ENCODE data around the gene TECRL.

TECRL gene

GRCh38 chr4:64334964-64335363 lies 74.3 kb downstream of the TECRL start:
- Histone ChIP-seq H3K9ac (ENCODE audit: low read length in 5 of 5) (no peak overlapping the region), H3K4me1 (ENCODE audit: control insufficient read depth in 5 of 5, insufficient read depth in 5 of 5, low read length in 5 of 5) (no peaks in the 10 kb centered on the region)

DNA sequence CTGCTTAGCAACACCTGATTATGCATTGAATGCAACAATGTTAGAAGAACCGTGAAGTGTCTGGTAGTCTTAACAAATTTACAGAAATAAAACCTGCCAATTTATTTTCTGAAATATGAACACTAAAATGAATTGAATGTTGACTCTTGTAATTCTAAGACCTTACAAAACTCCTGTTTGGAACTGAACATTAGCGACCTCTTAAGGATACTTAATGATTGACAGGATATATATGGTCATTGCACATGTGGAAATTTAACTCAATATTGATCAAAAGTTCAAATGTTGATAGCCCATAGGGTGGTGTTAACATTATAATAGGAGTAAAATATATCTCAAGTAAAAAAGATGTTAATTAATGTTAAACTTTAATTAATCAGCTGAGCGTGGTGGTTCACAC lies 79.1 kb downstream of the TECRL start:
- Histone ChIP-seq H3K4me1 (ENCODE audit: control insufficient read depth in 5 of 5, insufficient read depth in 5 of 5, low read length in 5 of 5) (no peaks in the 10 kb centered on the region), H3K27ac (ENCODE audit: low read depth, low read length) (no peak overlapping the region), H3K9ac (ENCODE audit: low read length in 5 of 5) (no peak overlapping the region), H3K27me3 (ENCODE audit: control insufficient read depth in 5 of 5, insufficient read depth in 4 of 5, low read length in 5 of 5) (no peaks in the 10 kb centered on the region), H3K36me3 (ENCODE audit: control insufficient read depth in 5 of 5, insufficient read depth in 5 of 5, low read length in 5 of 5) (no peaks in the 10 kb centered on the region), H3K9me3 (ENCODE audit: control insufficient read depth in 5 of 5, low read length in 5 of 5) (peaks cover 0 to 7% (median under 1%) of the 10 kb centered on the region in 5 donors), H3K4me3 (ENCODE audit: low read depth in 1 of 5, low read length in 5 of 5) (no peak overlapping the region)

More at GRCh38 chr4:64334964-64335363, 74.3 kb downstream of the TECRL start:
- H3K27me3 ChIP-seq (ENCODE audit: control insufficient read depth in 5 of 5, insufficient read depth in 4 of 5, low read length in 5 of 5), result no peaks in the 10 kb centered on the region
- H3K4me3 ChIP-seq (ENCODE audit: low read depth in 1 of 5, low read length in 5 of 5), result no peak overlapping the region
- no peaks in the 10 kb centered on the region for H3K36me3 ChIP-seq (ENCODE audit: control insufficient read depth in 5 of 5, insufficient read depth in 5 of 5, low read length in 5 of 5)
- no peak overlapping the region for H3K27ac ChIP-seq (ENCODE audit: low read depth, low read length)
- peaks cover 0 to 4% (median 0%) of the 10 kb centered on the region in 5 donors for H3K9me3 ChIP-seq (ENCODE audit: control insufficient read depth in 5 of 5, low read length in 5 of 5)

DNA sequence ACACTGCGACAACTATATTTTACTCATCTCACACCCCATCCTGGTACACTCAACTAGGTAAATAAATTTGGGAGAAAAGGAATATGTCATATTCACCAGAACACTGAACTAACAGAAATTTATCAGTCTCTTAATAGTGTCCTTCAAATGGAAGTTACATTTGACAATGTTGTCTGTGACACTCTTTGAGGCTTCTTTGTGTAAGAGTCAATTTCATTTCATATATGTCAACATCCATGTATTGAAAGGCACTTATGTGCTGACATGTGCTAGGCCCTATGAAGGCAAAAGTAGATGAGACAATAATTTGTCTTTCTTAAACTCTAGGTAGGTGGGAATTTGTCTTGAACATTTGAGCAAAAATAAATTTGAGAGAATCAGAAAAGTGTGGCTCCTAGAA lies 82.0 kb downstream of the TECRL start:
- H3K4me1 ChIP-seq (ENCODE audit: control insufficient read depth in 5 of 5, insufficient read depth in 5 of 5, low read length in 5 of 5), result no peaks in the 10 kb centered on the region
- peaks cover 0 to 12% (median 5%) of the 10 kb centered on the region in 5 donors for H3K9me3 ChIP-seq (ENCODE audit: control insufficient read depth in 5 of 5, low read length in 5 of 5)
- no peaks in the 10 kb centered on the region for H3K27me3 ChIP-seq (ENCODE audit: control insufficient read depth in 5 of 5, insufficient read depth in 4 of 5, low read length in 5 of 5)
- H3K4me3 ChIP-seq (ENCODE audit: low read depth in 1 of 5, low read length in 5 of 5), result no peak overlapping the region
- H3K9ac ChIP-seq (ENCODE audit: low read length in 5 of 5), result no peak overlapping the region
- H3K27ac ChIP-seq (ENCODE audit: low read depth, low read length), result no peak overlapping the region
- H3K36me3 ChIP-seq (ENCODE audit: control insufficient read depth in 5 of 5, insufficient read depth in 5 of 5, low read length in 5 of 5), result no peaks in the 10 kb centered on the region

DNA sequence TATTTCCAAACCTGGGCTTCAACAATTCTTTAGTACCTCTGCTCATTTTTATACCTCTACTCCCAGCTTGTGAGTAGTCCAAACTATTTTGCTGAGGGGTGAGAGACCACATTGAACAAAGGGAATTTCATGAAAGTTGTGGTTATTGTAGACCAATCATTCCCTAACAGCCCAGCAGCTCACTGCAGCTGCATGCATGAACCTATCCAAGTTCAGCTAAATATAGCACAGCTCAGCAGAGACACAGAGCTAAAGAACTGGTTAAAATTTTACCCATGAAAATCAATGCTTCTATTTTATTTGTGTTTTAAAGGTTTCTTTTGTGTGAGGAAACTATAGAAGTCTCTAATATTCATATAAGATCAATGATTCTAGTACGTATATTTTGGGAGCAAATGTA lies 82.7 kb downstream of the TECRL start:
- Histone ChIP-seq H3K4me3 (ENCODE audit: low read depth in 1 of 5, low read length in 5 of 5) (no peak overlapping the region), H3K27me3 (ENCODE audit: control insufficient read depth in 5 of 5, insufficient read depth in 4 of 5, low read length in 5 of 5) (no peaks in the 10 kb centered on the region), H3K36me3 (ENCODE audit: control insufficient read depth in 5 of 5, insufficient read depth in 5 of 5, low read length in 5 of 5) (no peaks in the 10 kb centered on the region), H3K9ac (ENCODE audit: low read length in 5 of 5) (no peak overlapping the region), H3K9me3 (ENCODE audit: control insufficient read depth in 5 of 5, low read length in 5 of 5) (peaks cover 0 to 12% (median 5%) of the 10 kb centered on the region in 5 donors), H3K27ac (ENCODE audit: low read depth, low read length) (no peak overlapping the region), H3K4me1 (ENCODE audit: control insufficient read depth in 5 of 5, insufficient read depth in 5 of 5, low read length in 5 of 5) (no peaks in the 10 kb centered on the region)

GRCh38 chr4:64306255-64306565 lies 103.0 kb downstream of the TECRL start:
- Histone ChIP-seq H3K9ac (ENCODE audit: low read length in 5 of 5) (no peak overlapping the region), H3K4me1 (ENCODE audit: control insufficient read depth in 5 of 5, insufficient read depth in 5 of 5, low read length in 5 of 5) (no peaks in the 10 kb centered on the region), H3K27me3 (ENCODE audit: control insufficient read depth in 5 of 5, insufficient read depth in 4 of 5, low read length in 5 of 5) (no peaks in the 10 kb centered on the region), H3K4me3 (ENCODE audit: low read depth in 1 of 5, low read length in 5 of 5) (no peak overlapping the region), H3K9me3 (ENCODE audit: control insufficient read depth in 5 of 5, low read length in 5 of 5) (peaks cover 2 to 22% (median 20%) of the 10 kb centered on the region in 5 donors), H3K36me3 (ENCODE audit: control insufficient read depth in 5 of 5, insufficient read depth in 5 of 5, low read length in 5 of 5) (no peaks in the 10 kb centered on the region), H3K27ac (ENCODE audit: low read depth, low read length) (no peak overlapping the region)

GRCh38 chr4:64305565-64306254 lies 103.5 kb downstream of the TECRL start:
- Histone ChIP-seq H3K4me3 (ENCODE audit: low read depth in 1 of 5, low read length in 5 of 5) (no peak overlapping the region), H3K27me3 (ENCODE audit: control insufficient read depth in 5 of 5, insufficient read depth in 4 of 5, low read length in 5 of 5) (no peaks in the 10 kb centered on the region), H3K9me3 (ENCODE audit: control insufficient read depth in 5 of 5, low read length in 5 of 5) (peaks cover 2 to 22% (median 20%) of the 10 kb centered on the region in 5 donors), H3K36me3 (ENCODE audit: control insufficient read depth in 5 of 5, insufficient read depth in 5 of 5, low read length in 5 of 5) (no peaks in the 10 kb centered on the region), H3K4me1 (ENCODE audit: control insufficient read depth in 5 of 5, insufficient read depth in 5 of 5, low read length in 5 of 5) (no peaks in the 10 kb centered on the region), H3K9ac (ENCODE audit: low read length in 5 of 5) (no peak overlapping the region), H3K27ac (ENCODE audit: low read depth, low read length) (no peak overlapping the region)

DNA sequence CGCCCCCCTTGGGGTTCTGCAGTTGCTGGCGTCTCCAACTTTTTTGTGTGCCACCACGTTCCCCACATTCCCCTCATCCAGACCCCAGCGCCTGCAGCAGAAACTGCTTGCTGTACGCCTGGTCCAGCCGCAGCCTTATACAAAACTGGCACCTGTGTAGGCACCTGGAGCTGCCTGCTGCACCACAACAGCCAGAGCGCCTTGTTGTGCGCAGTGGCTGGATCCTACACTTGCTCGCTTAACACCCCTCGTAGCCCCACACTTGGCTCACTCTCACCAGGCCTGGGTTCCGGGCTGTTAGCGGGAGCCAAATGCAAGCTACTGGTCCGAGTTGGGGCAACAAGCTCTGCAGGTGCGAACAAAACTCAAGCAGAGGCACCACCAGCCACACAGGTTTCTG lies 136.8 kb downstream of the TECRL start:
- Histone ChIP-seq H3K4me1 (ENCODE audit: control insufficient read depth in 5 of 5, insufficient read depth in 5 of 5, low read length in 5 of 5) (no peaks in the 10 kb centered on the region), H3K9me3 (ENCODE audit: control insufficient read depth in 5 of 5, low read length in 5 of 5) (peaks cover 0 to 3% (median 0%) of the 10 kb centered on the region in 5 donors), H3K27ac (ENCODE audit: low read depth, low read length) (no peak overlapping the region), H3K36me3 (ENCODE audit: control insufficient read depth in 5 of 5, insufficient read depth in 5 of 5, low read length in 5 of 5) (no peaks in the 10 kb centered on the region), H3K9ac (ENCODE audit: low read length in 5 of 5) (no peak overlapping the region), H3K4me3 (ENCODE audit: low read depth in 1 of 5, low read length in 5 of 5) (no peak overlapping the region), H3K27me3 (ENCODE audit: control insufficient read depth in 5 of 5, insufficient read depth in 4 of 5, low read length in 5 of 5) (no peaks in the 10 kb centered on the region)

GRCh38 chr4:64271601-64272081 lies 137.6 kb downstream of the TECRL start:
- Histone ChIP-seq H3K4me3 (ENCODE audit: low read depth in 1 of 5, low read length in 5 of 5) (no peak overlapping the region), H3K9me3 (ENCODE audit: control insufficient read depth in 5 of 5, low read length in 5 of 5) (peaks cover 0 to 3% (median 0%) of the 10 kb centered on the region in 5 donors), H3K9ac (ENCODE audit: low read length in 5 of 5) (no peak overlapping the region), H3K4me1 (ENCODE audit: control insufficient read depth in 5 of 5, insufficient read depth in 5 of 5, low read length in 5 of 5) (no peaks in the 10 kb centered on the region), H3K27ac (ENCODE audit: low read depth, low read length) (no peak overlapping the region), H3K36me3 (ENCODE audit: control insufficient read depth in 5 of 5, insufficient read depth in 5 of 5, low read length in 5 of 5) (no peaks in the 10 kb centered on the region), H3K27me3 (ENCODE audit: control insufficient read depth in 5 of 5, insufficient read depth in 4 of 5, low read length in 5 of 5) (no peaks in the 10 kb centered on the region)

DNA sequence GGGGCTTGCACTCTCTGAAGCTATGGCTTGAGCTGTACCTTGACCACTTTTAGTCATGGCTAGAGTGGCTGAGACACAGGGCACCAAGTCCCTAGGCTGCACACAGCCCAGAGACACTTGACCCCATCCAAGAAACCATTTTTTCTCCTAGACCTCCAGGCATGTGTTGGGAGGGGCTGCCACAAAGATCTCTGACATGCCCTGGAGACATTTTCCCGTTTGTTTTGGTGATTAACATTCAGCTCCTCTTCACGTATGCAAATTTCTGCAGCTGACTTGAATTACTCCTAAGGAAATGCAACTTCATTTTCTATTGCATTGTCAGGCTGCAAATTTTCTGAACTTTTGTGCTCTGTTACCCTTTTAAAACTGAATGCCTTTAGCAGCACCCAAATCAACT lies 142.6 kb downstream of the TECRL start:
- Histone ChIP-seq H3K36me3 (ENCODE audit: control insufficient read depth in 5 of 5, insufficient read depth in 5 of 5, low read length in 5 of 5) (no peaks in the 10 kb centered on the region), H3K27me3 (ENCODE audit: control insufficient read depth in 5 of 5, insufficient read depth in 4 of 5, low read length in 5 of 5) (no peaks in the 10 kb centered on the region), H3K9ac (ENCODE audit: low read length in 5 of 5) (no peak overlapping the region), H3K27ac (ENCODE audit: low read depth, low read length) (no peak overlapping the region), H3K4me3 (ENCODE audit: low read depth in 1 of 5, low read length in 5 of 5) (no peak overlapping the region), H3K9me3 (ENCODE audit: control insufficient read depth in 5 of 5, low read length in 5 of 5) (peaks cover 0 to 4% (median 0%) of the 10 kb centered on the region in 5 donors), H3K4me1 (ENCODE audit: control insufficient read depth in 5 of 5, insufficient read depth in 5 of 5, low read length in 5 of 5) (no peaks in the 10 kb centered on the region)

- Histone ChIP-seq H3K36me3 (ENCODE audit: control insufficient read depth in 5 of 5, insufficient read depth in 5 of 5, low read length in 5 of 5) (no peaks in the 10 kb centered on the region), H3K27me3 (ENCODE audit: control insufficient read depth in 5 of 5, insufficient read depth in 4 of 5, low read length in 5 of 5) (no peaks in the 10 kb centered on the region), H3K4me1 (ENCODE audit: control insufficient read depth in 5 of 5, insufficient read depth in 5 of 5, low read length in 5 of 5) (no peaks in the 10 kb centered on the region), H3K27ac (ENCODE audit: low read depth, low read length) (no peak overlapping the region), H3K9ac (ENCODE audit: low read length in 5 of 5) (no peak overlapping the region), H3K9me3 (ENCODE audit: control insufficient read depth in 5 of 5, low read length in 5 of 5) (peaks cover 0 to 4% (median 0%) of the 10 kb centered on the region in 5 donors), H3K4me3 (ENCODE audit: low read depth in 1 of 5, low read length in 5 of 5) (no peak overlapping the region)
Measured at GRCh38 chr4:64266263-64266662, 143.0 kb downstream of the TECRL start.

Measured in subcutaneous abdominal adipose tissue (tissue), 5 donors.